H1 (cell line): ENCODE measurements around the gene LYZ. TPM values are rescaled to one million over a fixed set of nuclear protein-coding genes. Genes with fewer than 3 reads are reported as not detected.

Experiments
- EGR1 ChIP-seq: IDR thresholded peaks from 2 replicates; pipeline ENCODE4 v1.6.1; 2011; ENCODE audit warnings: low read depth, low read length, borderline replicate concordance
- RNF2 ChIP-seq: fragments of 200-900, 300-1000 bp; sonication (generic); IDR thresholded peaks from 2 replicates; pipeline ENCODE4 v1.7.1; 2016; ENCODE audit warnings: borderline replicate concordance, low read depth, mild to moderate bottlenecking, antibody characterized with exemption, low read length; ENCODE audit not compliant: poor library complexity, severe bottlenecking; ENCODE audit errors: missing control alignments
- SP2 ChIP-seq: IDR thresholded peaks from 2 replicates; pipeline ENCODE4 v1.6.1; 2012; ENCODE audit warnings: mild to moderate bottlenecking, low read length, inconsistent platforms
- polyA plus RNA-seq, 7 experiments: library from polyadenylated mRNA; depleted of rRNA in 3 of 7; stranded (reverse) in 5 of 7; unstranded in 2 of 7; fragments of >200 nt in 5 of 7; fragments of 200-250 nt in 2 of 7; gene quantifications; 1 replicate in 5 of 7; 2 replicates in 1 of 7; 4 replicates in 1 of 7; pipeline versions ENCODE4 v1.2.1 to v1.2.3, GENCODE V29; 2011 to 2013; ENCODE audit warnings: missing spikeins in 2 of 7, mixed read lengths in 2 of 7
- total RNA-seq: library from RNA; stranded (reverse); fragmentation: NEBNext Ultra II Directional; extraction: Animal tissue kit (Norgen Biotek cat#: 25700); gene quantifications from 2 replicates; pipeline ENCODE4 v1.2.1, GENCODE V29; 2021
- TF ChIP-seq, protein P1 (sequence below): fragments of 300-600 bp; sonication (generic); IDR thresholded peaks from 2 replicates; pipeline ENCODE4 v1.7.1; 2012; ENCODE audit warnings: low read length, moderate library complexity, mild to moderate bottlenecking, inconsistent platforms; ENCODE audit not compliant: insufficient replicate concordance

The LYZ gene
- total and polyA plus RNA-seq, 2 of the 8 experiments (the other 6 are each of a cell fraction or from before 2014, with no cell fraction given): not detected

DNA sequence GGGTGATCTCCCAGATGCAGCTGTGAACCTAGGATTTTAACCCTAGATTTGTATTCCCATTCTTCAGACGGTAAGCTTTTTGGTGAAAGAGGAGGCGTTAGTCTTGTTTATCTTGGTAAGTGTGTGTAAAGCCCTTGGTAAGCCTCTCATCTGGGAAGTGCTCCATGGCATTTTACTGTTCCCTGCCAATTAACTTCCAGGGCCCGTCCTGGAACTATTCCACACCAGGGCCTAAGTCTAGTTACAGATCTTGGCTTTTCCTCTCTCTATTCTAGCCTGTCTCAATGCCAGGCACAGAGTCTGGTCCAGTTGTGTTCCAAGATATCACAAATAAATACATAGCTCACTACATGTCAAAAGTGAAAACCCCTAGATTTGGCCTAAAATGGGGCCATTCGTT, 53.8 kb downstream of the LYZ start (continued):
- TF ChIP-seq, protein P1, sequence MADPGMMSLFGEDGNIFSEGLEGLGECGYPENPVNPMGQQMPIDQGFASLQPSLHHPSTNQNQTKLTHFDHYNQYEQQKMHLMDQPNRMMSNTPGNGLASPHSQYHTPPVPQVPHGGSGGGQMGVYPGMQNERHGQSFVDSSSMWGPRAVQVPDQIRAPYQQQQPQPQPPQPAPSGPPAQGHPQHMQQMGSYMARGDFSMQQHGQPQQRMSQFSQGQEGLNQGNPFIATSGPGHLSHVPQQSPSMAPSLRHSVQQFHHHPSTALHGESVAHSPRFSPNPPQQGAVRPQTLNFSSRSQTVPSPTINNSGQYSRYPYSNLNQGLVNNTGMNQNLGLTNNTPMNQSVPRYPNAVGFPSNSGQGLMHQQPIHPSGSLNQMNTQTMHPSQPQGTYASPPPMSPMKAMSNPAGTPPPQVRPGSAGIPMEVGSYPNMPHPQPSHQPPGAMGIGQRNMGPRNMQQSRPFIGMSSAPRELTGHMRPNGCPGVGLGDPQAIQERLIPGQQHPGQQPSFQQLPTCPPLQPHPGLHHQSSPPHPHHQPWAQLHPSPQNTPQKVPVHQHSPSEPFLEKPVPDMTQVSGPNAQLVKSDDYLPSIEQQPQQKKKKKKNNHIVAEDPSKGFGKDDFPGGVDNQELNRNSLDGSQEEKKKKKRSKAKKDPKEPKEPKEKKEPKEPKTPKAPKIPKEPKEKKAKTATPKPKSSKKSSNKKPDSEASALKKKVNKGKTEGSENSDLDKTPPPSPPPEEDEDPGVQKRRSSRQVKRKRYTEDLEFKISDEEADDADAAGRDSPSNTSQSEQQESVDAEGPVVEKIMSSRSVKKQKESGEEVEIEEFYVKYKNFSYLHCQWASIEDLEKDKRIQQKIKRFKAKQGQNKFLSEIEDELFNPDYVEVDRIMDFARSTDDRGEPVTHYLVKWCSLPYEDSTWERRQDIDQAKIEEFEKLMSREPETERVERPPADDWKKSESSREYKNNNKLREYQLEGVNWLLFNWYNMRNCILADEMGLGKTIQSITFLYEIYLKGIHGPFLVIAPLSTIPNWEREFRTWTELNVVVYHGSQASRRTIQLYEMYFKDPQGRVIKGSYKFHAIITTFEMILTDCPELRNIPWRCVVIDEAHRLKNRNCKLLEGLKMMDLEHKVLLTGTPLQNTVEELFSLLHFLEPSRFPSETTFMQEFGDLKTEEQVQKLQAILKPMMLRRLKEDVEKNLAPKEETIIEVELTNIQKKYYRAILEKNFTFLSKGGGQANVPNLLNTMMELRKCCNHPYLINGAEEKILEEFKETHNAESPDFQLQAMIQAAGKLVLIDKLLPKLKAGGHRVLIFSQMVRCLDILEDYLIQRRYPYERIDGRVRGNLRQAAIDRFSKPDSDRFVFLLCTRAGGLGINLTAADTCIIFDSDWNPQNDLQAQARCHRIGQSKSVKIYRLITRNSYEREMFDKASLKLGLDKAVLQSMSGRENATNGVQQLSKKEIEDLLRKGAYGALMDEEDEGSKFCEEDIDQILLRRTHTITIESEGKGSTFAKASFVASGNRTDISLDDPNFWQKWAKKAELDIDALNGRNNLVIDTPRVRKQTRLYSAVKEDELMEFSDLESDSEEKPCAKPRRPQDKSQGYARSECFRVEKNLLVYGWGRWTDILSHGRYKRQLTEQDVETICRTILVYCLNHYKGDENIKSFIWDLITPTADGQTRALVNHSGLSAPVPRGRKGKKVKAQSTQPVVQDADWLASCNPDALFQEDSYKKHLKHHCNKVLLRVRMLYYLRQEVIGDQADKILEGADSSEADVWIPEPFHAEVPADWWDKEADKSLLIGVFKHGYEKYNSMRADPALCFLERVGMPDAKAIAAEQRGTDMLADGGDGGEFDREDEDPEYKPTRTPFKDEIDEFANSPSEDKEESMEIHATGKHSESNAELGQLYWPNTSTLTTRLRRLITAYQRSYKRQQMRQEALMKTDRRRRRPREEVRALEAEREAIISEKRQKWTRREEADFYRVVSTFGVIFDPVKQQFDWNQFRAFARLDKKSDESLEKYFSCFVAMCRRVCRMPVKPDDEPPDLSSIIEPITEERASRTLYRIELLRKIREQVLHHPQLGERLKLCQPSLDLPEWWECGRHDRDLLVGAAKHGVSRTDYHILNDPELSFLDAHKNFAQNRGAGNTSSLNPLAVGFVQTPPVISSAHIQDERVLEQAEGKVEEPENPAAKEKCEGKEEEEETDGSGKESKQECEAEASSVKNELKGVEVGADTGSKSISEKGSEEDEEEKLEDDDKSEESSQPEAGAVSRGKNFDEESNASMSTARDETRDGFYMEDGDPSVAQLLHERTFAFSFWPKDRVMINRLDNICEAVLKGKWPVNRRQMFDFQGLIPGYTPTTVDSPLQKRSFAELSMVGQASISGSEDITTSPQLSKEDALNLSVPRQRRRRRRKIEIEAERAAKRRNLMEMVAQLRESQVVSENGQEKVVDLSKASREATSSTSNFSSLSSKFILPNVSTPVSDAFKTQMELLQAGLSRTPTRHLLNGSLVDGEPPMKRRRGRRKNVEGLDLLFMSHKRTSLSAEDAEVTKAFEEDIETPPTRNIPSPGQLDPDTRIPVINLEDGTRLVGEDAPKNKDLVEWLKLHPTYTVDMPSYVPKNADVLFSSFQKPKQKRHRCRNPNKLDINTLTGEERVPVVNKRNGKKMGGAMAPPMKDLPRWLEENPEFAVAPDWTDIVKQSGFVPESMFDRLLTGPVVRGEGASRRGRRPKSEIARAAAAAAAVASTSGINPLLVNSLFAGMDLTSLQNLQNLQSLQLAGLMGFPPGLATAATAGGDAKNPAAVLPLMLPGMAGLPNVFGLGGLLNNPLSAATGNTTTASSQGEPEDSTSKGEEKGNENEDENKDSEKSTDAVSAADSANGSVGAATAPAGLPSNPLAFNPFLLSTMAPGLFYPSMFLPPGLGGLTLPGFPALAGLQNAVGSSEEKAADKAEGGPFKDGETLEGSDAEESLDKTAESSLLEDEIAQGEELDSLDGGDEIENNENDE: no peak
- TF ChIP-seq RNF2 (no peak), EGR1 (no peak), SP2 (no peak)
